IPS-18c (cell line): ENCODE measurements around the gene SLC6A17.

Source experiments
- H3K4me3 ChIP-seq: 2 replicates; pipeline ENCODE4 v1.7.0; 2013; ENCODE audit warnings: low read depth, mild to moderate bottlenecking, low read length, moderate library complexity; ENCODE audit not compliant: insufficient read depth
- H3K9me3 ChIP-seq: one replicate; pipeline ENCODE4 v1.6.1; 2013; ENCODE audit warnings: mild to moderate bottlenecking, low read length, moderate library complexity; ENCODE audit not compliant: control insufficient read depth, insufficient read depth

The SLC6A17 gene

GRCh38 chr1:110130989-110131388, 19.3 kb upstream of the SLC6A17 start:
- peaks cover 3% of the 10 kb centered on the region for H3K9me3 ChIP-seq

GRCh38 chr1:110132682-110133081, 17.6 kb upstream of the SLC6A17 start:
- H3K9me3 ChIP-seq = peaks cover 3% of the 10 kb centered on the region
- no peak overlapping the region for H3K4me3 ChIP-seq

More at GRCh38 chr1:110130989-110131388, 19.3 kb upstream of the SLC6A17 start:
- H3K4me3 ChIP-seq = no peak overlapping the region

- Histone ChIP-seq H3K4me3 (no peak overlapping the region), H3K9me3 (peaks cover 3% of the 10 kb centered on the region)
These were observed 16.9 kb upstream of the SLC6A17 start for GRCh38 chr1:110133436-110133835.

- Histone ChIP-seq H3K9me3 (peaks cover 3% of the 10 kb centered on the region), H3K4me3 (no peak overlapping the region)
These were observed 16.2 kb upstream of the SLC6A17 start for GRCh38 chr1:110134050-110134595.

- H3K4me3 ChIP-seq = no peak overlapping the region
- H3K9me3 ChIP-seq = peaks cover 3% of the 10 kb centered on the region
These were observed 15.0 kb upstream of the SLC6A17 start for GRCh38 chr1:110135246-110135645.

GRCh38 chr1:110135666-110136065, 14.6 kb upstream of the SLC6A17 start:
- no peak overlapping the region for H3K4me3 ChIP-seq

GRCh38 chr1:110136911-110137310, 13.4 kb upstream of the SLC6A17 start:
- H3K9me3 ChIP-seq = peaks cover 3% of the 10 kb centered on the region
- H3K4me3 ChIP-seq = no peak overlapping the region

More at GRCh38 chr1:110135666-110136065, 14.6 kb upstream of the SLC6A17 start:
- H3K9me3 ChIP-seq = peaks cover 3% of the 10 kb centered on the region

GRCh38 chr1:110138956-110139355, 11.3 kb upstream of the SLC6A17 start:
- no peak overlapping the region for H3K4me3 ChIP-seq
- peaks cover 3% of the 10 kb centered on the region for H3K9me3 ChIP-seq

- no peak overlapping the region for H3K4me3 ChIP-seq
- peaks cover 2% of the 10 kb centered on the region for H3K9me3 ChIP-seq
These were observed 5.9 kb upstream of the SLC6A17 start for GRCh38 chr1:110144366-110144765.

GRCh38 chr1:110148961-110149360, 1.3 kb upstream of the SLC6A17 start:
- H3K4me3 ChIP-seq = no peak overlapping the region
- peaks cover 2% of the 10 kb centered on the region for H3K9me3 ChIP-seq

- peak overlapping the region; percentile 63 for H3K4me3 ChIP-seq
- no peaks in the 10 kb centered on the region for H3K9me3 ChIP-seq
These were observed 928 bp downstream of the SLC6A17 start for GRCh38 chr1:110151175-110151669.

GRCh38 chr1:110152133-110152785, 2.0 kb downstream of the SLC6A17 start:
- H3K9me3 ChIP-seq = no peaks in the 10 kb centered on the region
- H3K4me3 ChIP-seq = no peak overlapping the region

- Histone ChIP-seq H3K4me3 (no peak overlapping the region), H3K9me3 (no peaks in the 10 kb centered on the region)
These were observed 3.2 kb downstream of the SLC6A17 start for GRCh38 chr1:110153407-110153950.

- Histone ChIP-seq H3K4me3 (no peak overlapping the region), H3K9me3 (no peaks in the 10 kb centered on the region)
These were observed 5.7 kb downstream of the SLC6A17 start for GRCh38 chr1:110155878-110156522.

- Histone ChIP-seq H3K4me3 (no peak overlapping the region), H3K9me3 (no peaks in the 10 kb centered on the region)
These were observed 8.0 kb downstream of the SLC6A17 start for GRCh38 chr1:110158261-110158660.

GRCh38 chr1:110159168-110159567, 8.9 kb downstream of the SLC6A17 start:
- Histone ChIP-seq H3K9me3 (no peaks in the 10 kb centered on the region), H3K4me3 (no peak overlapping the region)

- H3K4me3 ChIP-seq = no peak overlapping the region
These were observed 10.3 kb downstream of the SLC6A17 start for GRCh38 chr1:110160538-110161100.

GRCh38 chr1:110161165-110161564, 10.9 kb downstream of the SLC6A17 start:
- Histone ChIP-seq H3K9me3 (no peaks in the 10 kb centered on the region), H3K4me3 (no peak overlapping the region)

More at GRCh38 chr1:110160538-110161100, 10.3 kb downstream of the SLC6A17 start:
- H3K9me3 ChIP-seq = no peaks in the 10 kb centered on the region
